Measurements from ENCODE around the gene PMS1. TPM values are rescaled to one million over a fixed set of nuclear protein-coding genes. Genes with fewer than 3 reads are reported as not detected.

Gene PMS1
- polyA plus RNA-seq, 1 of the 3 experiments (the other 2 are of a cell fraction): 7.7 TPM

DNA sequence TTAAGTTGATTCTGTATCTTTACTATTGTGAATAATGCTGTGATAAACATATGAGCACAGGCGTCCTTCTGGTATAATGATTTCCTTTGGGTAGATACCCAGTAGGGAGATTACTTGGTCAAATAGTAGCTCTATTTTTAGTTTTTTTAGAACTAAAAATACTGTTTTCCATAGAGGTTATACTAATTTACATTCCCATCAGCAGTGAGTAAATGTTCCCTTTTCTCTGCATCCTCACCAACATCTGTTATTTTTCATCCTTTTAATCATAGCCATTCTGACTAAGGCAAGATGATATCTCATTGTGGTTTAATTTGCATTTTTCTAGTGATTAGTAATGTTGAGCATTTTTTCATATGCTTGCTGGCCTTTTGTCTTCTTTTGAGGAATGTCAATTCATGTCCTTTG is 35.1 kb downstream of the PMS1 start:
- Histone ChIP-seq H3K9me2 (no peaks in the 10 kb centered on the region), H3K36me3 (replicated peaks in 1 of 2; ENCODE audit: control insufficient read depth in 1 of 2, insufficient read depth in 2 of 2, low read length in 1 of 2) (peaks cover 14 to 44% of the 10 kb centered on the region in 2 experiments), H2AFZ (ENCODE audit: low read depth) (no peak overlapping the region), H3K79me2 (ENCODE audit: insufficient read depth) (no peaks in the 10 kb centered on the region), H3K4me1 (ENCODE audit: control insufficient read depth in 1 of 2, insufficient read depth in 2 of 2, low read depth in 1 of 2, low read length in 1 of 2) (peaks cover 0 to 6% of the 10 kb centered on the region in 2 experiments; a peak in 1 of 4 replicates), H3F3A (replicated peaks; ENCODE audit: insufficient read depth) (peaks cover 23% of the 10 kb centered on the region), H3K27ac (ENCODE audit: low read depth in 2 of 2, low read length in 1 of 2) (peak overlapping the region in 1 of 2 experiments; percentile 71; a peak in 2 of 4 replicates), H3K9ac (no peak overlapping the region), H3K4me2 (no peak overlapping the region), H3K27me3 (ENCODE audit: insufficient read depth) (no peaks in the 10 kb centered on the region), H4K20me1 (ENCODE audit: insufficient read depth) (no peaks in the 10 kb centered on the region), H3K4me3 (ENCODE audit: low read depth in 2 of 2, low read length in 1 of 2) (no peak overlapping the region), H3K9me3 (no peaks in the 10 kb centered on the region)
- TF ChIP-seq NFIC (IDR thresholded peaks at IDR 0.05; ENCODE audit: borderline replicate concordance): peak; percentile 31; the same call in 1 of the 2 replicates
- TF ChIP-seq, protein P1, sequence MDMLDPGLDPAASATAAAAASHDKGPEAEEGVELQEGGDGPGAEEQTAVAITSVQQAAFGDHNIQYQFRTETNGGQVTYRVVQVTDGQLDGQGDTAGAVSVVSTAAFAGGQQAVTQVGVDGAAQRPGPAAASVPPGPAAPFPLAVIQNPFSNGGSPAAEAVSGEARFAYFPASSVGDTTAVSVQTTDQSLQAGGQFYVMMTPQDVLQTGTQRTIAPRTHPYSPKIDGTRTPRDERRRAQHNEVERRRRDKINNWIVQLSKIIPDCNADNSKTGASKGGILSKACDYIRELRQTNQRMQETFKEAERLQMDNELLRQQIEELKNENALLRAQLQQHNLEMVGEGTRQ (IDR thresholded peaks at IDR 0.05; ENCODE audit: borderline replicate concordance, low read depth, low read length): no peak
- TF ChIP-seq, protein P2, sequence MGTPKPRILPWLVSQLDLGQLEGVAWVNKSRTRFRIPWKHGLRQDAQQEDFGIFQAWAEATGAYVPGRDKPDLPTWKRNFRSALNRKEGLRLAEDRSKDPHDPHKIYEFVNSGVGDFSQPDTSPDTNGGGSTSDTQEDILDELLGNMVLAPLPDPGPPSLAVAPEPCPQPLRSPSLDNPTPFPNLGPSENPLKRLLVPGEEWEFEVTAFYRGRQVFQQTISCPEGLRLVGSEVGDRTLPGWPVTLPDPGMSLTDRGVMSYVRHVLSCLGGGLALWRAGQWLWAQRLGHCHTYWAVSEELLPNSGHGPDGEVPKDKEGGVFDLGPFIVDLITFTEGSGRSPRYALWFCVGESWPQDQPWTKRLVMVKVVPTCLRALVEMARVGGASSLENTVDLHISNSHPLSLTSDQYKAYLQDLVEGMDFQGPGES (IDR thresholded peaks at IDR 0.05; ENCODE audit: low read depth, low read length): no peak
- TF ChIP-seq FOXM1 (IDR thresholded peaks at IDR 0.05; ENCODE audit: low read depth): no peak; the same call in 1 of the 2 replicates
- peak in 1 of 2 experiments; percentile 84; a peak in 2 of 4 replicates for TF ChIP-seq EP300 (IDR thresholded peaks at IDR 0.05; ENCODE audit: borderline replicate concordance in 1 of 2, low read depth in 1 of 2, low read length in 1 of 2)
- TF ChIP-seq NRF1 (IDR thresholded peaks at IDR 0.05; ENCODE audit: low read depth, low read length): no peak
- peak; percentile 77; the same call in 1 of the 2 replicates for TF ChIP-seq TEAD4 (IDR thresholded peaks at IDR 0.05; ENCODE audit: borderline replicate concordance, insufficient read depth)
- TF ChIP-seq ELF1 (IDR thresholded peaks at IDR 0.05): no peak
- no peak for TF ChIP-seq EZH2phosphoT487 (IDR thresholded peaks at IDR 0.05; ENCODE audit: borderline replicate concordance, low read depth)
- peak; percentile 54; the same call in 1 of the 2 replicates for TF ChIP-seq RXRA (IDR thresholded peaks at IDR 0.05; ENCODE audit: borderline replicate concordance, low read depth)
- TF ChIP-seq RCOR1 (IDR thresholded peaks at IDR 0.05; ENCODE audit: low read length): no peak
- TF ChIP-seq FOSL2 (IDR thresholded peaks at IDR 0.05; ENCODE audit: borderline replicate concordance, low read depth): peak; percentile 75; the same call in 1 of the 2 replicates
- TF ChIP-seq, protein P3, sequence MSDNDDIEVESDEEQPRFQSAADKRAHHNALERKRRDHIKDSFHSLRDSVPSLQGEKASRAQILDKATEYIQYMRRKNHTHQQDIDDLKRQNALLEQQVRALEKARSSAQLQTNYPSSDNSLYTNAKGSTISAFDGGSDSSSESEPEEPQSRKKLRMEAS (IDR thresholded peaks at IDR 0.05; ENCODE audit: low read depth): 0 out of 2 replicates have a peak, but pooled peaks have one; percentile 22
- TF ChIP-seq TCF12 (IDR thresholded peaks at IDR 0.05): peak; percentile 98
- peak; percentile 85 for TF ChIP-seq JUND (IDR thresholded peaks at IDR 0.05)
- TF ChIP-seq, protein P4, sequence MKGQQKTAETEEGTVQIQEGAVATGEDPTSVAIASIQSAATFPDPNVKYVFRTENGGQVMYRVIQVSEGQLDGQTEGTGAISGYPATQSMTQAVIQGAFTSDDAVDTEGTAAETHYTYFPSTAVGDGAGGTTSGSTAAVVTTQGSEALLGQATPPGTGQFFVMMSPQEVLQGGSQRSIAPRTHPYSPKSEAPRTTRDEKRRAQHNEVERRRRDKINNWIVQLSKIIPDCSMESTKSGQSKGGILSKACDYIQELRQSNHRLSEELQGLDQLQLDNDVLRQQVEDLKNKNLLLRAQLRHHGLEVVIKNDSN (IDR thresholded peaks at IDR 0.05; ENCODE audit: borderline replicate concordance, low read depth): no peak
- TF ChIP-seq FOXJ3 (CRISPR knock-in tag; IDR thresholded peaks at IDR 0.05): no peak
- peak; percentile 60; the same call in 1 of the 2 replicates for TF ChIP-seq POLR2AphosphoS5 (IDR thresholded peaks at IDR 0.05; ENCODE audit: low read depth, low read length)
- no peak for TF ChIP-seq GATA2 (CRISPR knock-in tag; IDR thresholded peaks at IDR 0.05)
- TF ChIP-seq, protein P5, sequence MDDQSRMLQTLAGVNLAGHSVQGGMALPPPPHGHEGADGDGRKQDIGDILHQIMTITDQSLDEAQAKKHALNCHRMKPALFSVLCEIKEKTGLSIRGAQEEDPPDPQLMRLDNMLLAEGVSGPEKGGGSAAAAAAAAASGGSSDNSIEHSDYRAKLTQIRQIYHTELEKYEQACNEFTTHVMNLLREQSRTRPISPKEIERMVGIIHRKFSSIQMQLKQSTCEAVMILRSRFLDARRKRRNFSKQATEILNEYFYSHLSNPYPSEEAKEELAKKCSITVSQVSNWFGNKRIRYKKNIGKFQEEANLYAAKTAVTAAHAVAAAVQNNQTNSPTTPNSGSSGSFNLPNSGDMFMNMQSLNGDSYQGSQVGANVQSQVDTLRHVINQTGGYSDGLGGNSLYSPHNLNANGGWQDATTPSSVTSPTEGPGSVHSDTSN (IDR thresholded peaks at IDR 0.05): peak; percentile 89
- no peak for TF ChIP-seq TAF1 (IDR thresholded peaks at IDR 0.05; ENCODE audit: borderline replicate concordance, low read depth, low read length)
- no peak for TF ChIP-seq YY1 (IDR thresholded peaks at IDR 0.05; ENCODE audit: low read depth)
- no peak for TF ChIP-seq RAD21 (IDR thresholded peaks at IDR 0.05; ENCODE audit: low read length)
- no peak for TF ChIP-seq GABPA (IDR thresholded peaks at IDR 0.05; ENCODE audit: low read depth)
- peak; percentile 78 for TF ChIP-seq MEF2A (IDR thresholded peaks at IDR 0.05; ENCODE audit: borderline replicate concordance, low read depth)
- ChIA-PET CTCF (interaction anchor here (1.7 kb wide), 1 partner anchor 21 kb away, joined by 3 read pairs; no protein-coding TSS in a partner anchor), POLR2A (no interaction called here)
- DNase-seq: no peak
- 70% methylated on average over 1 of the region's 1 CpG for WGBS (ENCODE audit: low lambda C conversion rate)
